Ecto neural progenitor cell (in vitro differentiated cells): ENCODE measurements around the gene RNF38.
"Not testable (repeated sequence)": the region's sequence is repeated elsewhere in the genome, so short reads cannot be mapped to it uniquely, and the experiment has no call there.

Experiments
- DNase-seq: peaks from one replicate; pipeline ENCODE4 v3.0.0-alpha.2; 2018; ENCODE audit warnings: low spot score

Gene RNF38

DNA sequence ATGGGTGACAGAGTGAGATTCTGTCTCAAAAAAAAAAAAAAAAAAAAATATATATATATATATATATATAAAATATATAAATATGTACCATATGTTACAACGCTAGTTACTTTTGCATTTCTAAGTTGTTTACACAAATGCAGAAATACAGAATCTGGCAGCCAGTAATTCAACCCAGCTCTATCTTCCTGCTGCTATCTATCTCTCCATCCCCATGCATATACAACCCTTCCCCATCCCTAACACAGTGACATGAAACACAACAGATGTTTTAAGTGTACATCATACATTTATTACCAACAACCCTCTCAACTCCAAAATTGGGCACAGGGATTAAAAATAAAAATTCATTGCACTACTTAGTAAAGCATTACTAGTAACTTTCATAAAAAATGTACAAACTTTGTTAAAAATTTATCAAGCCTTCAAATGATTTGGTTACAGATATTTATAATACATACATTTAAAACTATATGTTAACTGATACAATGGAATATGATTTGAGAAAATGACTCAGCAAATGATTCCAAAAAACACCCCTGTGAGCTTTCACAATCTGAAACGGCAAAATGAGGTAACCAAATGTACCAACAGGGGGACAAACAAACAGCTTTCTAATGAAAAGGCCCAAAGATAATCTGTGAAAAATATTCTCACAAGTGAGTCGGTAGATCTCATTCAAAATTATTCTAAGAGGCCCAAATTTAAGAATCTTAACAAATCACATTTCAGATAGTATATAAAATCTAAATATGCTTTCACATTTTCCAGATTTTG, 63.8 kb downstream of the RNF38 start:
- no peak for DNase-seq

GRCh38 chr9:36332006-36332405, 68.1 kb downstream of the RNF38 start:
- no peak for DNase-seq

- no peak for DNase-seq
Measured at GRCh38 chr9:36328798-36329411, 71.2 kb downstream of the RNF38 start.

- DNase-seq: no peak
Measured at GRCh38 chr9:36325081-36325828, 74.8 kb downstream of the RNF38 start.

DNA sequence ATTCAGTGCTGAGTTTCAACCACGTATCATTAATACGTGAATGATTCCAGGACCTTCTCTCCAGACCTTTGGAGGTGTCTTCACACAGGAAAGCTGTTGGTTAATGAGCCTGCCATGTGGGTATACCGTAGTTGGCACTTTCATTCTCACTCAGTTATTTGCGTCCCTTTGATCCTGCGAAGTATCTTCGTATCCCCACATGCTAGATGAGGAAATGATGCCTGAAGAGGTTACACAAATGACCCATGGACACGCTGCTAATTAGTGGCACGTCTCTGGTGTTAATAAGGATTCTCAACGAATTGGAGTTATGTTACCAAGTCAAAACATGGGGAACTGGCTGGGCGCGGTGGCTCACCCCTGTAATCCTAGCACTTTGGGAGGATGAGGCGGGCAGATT, 76.1 kb downstream of the RNF38 start:
- no peak for DNase-seq

GRCh38 chr9:36322462-36322861, 77.6 kb downstream of the RNF38 start:
- DNase-seq: no peak

DNA sequence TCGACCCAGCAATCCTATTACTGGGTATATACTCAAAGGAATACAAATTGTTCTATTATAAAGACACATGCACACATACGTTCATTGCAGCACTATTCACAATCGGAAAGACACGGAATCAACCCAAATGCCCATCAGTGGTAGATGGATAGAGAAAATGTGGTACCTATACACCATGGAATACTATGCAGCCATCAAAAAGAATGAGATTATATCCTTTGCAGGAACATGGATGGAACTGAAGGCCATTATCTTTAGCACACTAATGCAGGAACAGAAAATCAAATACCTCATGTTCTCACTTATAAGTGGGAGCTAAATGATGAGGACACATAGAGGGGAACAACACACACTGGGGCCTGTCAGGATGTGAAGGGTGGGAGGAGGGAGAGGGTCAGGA, 78.2 kb downstream of the RNF38 start:
- DNase-seq: not testable (repeated sequence)

- no peak for DNase-seq
Measured at GRCh38 chr9:36320466-36320865, 79.6 kb downstream of the RNF38 start.

DNA sequence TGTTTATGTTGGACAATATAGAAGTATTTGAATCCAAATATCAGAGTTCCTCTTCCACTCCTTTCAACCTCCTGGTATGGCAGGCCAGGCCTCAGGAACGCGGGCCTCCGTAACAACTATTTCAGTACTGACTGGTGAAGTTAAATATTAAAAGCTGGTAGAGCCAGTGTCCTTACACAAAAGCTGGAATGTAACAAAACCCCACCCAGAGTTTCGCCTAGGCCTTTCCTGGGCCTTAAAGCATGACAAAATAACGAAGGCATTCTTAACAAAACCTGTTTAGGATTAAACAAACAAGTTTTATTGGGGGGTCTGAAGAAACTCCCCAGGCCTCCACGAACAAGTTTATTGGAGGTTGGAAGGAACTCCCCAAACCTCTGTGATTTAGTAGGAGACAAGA, 80.3 kb downstream of the RNF38 start:
- DNase-seq: no peak

DNA sequence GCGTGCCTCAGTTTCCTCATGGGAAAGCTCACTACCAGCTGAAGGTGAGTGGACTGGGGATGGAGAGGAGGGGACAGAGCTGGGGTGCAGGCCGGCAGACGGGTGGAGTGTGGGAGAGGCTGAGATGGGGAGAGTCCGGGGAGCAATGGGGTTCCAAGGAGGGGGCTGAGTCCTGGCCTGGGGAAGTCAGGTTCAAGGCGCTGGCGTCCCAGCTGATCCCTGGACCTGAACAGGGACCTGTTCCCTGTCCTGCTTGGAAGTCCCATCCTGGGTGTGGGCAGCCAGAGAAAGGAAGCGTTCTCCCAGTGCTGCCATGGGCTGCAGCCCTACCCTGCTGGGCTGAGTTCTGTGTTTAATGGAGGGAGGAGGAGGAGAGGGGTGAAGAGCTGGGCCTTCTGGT, 80.9 kb downstream of the RNF38 start:
- no peak for DNase-seq

DNA sequence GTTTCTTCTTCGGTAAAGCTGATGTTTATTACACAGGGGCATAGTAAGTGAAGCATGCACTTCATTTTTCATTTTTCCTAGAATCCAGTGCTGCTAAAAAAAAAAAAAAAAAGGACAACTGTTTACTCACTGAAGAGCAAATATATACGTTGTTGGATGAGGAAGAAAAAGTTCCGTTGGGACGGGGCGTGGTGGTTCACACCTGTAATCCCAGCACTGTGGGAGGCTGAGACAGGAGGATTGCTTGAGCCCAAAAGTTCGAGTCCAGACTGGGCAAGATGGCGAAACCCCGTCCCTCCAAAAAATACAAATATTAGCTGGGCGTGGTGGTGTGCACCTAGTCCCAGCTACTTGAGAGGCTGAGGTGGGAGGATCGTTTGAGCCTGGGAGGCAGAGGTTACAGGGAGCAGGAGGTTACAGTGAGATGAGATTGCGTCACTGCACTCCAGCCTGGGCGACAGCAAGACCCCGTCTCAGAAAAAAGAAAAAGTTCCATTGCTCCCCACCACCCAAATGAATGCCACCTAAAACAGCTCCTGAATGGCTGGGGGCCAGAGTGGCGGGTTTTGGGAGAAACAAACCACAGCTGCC, 81.8 kb downstream of the RNF38 start:
- no peak for DNase-seq

DNA sequence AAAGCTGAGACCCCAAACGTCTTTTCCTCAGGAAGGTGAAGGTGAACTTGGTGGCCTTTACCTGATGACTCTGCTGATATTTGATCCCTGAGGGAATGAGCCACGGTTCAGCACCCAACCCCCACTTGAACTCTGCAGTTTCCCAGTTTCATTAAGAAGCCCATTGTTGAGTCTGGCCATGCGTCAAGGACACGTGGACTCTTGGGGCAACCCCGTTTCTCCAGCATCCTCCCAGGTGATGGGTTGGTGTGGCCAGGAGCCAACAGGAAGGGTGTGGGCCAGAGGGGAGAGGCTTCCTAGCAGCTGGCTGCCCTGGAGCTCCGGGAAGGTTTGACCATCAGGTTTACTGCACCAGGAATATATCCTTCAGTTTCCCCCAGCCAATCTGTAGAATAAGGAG, 82.3 kb downstream of the RNF38 start:
- DNase-seq: no peak

DNA sequence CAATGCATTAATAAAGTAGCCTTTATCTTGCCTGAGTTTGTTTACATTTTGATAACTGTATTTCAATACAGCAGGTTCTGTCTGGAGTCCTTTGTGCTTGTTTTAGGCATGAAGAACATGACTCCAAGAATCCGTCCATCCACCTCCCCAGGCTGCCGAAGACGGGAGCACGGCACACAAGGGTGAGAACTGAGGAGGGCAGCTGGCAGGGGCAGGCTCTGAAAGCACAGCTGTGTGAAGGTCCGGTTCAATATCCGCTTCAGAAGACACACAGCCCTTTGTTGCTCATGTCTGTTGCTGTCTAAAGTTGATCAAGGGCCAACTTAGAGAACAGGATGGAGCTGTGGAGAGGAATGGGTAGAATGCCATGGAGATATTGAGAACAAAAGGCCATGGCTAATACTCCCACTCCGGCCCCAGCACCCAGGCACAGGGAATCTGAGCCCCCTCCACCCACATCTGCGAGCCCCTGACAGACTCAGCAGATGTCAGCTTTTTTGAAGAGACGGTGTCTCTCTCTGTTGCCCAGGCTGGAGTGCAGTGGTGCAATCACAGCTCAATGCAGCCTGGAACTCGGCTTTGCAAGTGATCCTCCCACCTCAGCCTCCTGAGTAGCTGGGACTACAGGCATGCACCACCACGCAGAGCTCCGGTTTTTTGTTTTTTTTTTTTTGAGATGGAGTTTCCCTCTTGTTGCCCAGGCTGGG, 83.3 kb downstream of the RNF38 start:
- DNase-seq: no peak

DNA sequence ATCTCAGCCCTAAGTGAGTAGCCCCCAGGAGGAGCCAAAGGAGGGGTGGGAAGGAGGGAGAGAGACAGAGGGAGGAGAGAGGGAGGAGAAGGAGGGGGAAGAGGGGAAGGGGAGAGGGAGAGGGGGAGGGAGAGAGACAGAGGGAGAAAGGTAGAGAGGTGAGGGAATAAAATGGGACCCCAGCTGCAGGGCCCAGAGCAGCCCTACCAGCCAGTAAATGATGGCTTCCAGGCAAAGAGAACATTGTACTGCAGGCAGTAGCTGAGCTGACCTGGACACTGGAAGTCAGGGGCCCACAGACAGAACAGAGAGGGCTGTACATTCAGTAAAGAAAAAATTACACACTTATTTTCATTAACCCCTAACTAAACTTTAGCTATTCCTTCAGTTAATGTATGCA, 84.0 kb downstream of the RNF38 start:
- no peak for DNase-seq

- no peak for DNase-seq
Measured at GRCh38 chr9:36315283-36315682, 84.8 kb downstream of the RNF38 start.

GRCh38 chr9:36314740-36315139, 85.3 kb downstream of the RNF38 start:
- no peak for DNase-seq

- DNase-seq: no peak
Measured at GRCh38 chr9:36306471-36307306, 93.4 kb downstream of the RNF38 start.

DNA sequence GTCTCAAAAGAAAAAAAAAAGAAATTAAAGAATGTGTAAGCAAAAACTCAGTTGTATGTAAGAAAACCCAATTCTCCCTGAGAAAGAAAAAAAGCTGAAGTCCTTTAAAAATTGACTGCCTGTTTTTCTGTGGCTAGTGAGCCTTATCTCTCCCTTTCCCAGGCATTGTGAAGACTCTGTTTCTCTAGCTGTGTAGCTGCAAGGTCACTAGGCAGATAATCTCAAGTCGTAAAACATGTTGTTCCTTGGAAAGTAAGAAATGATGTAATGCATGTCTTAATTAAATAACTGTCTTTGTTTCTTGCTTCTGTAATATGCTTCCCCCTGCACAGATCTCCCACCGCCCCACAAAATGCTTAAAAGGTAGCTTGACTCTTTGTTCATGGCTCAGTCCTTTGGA, 95.7 kb downstream of the RNF38 start:
- DNase-seq: not testable (repeated sequence)

GRCh38 chr9:36301227-36301626, 98.8 kb downstream of the RNF38 start:
- DNase-seq: no peak

DNA sequence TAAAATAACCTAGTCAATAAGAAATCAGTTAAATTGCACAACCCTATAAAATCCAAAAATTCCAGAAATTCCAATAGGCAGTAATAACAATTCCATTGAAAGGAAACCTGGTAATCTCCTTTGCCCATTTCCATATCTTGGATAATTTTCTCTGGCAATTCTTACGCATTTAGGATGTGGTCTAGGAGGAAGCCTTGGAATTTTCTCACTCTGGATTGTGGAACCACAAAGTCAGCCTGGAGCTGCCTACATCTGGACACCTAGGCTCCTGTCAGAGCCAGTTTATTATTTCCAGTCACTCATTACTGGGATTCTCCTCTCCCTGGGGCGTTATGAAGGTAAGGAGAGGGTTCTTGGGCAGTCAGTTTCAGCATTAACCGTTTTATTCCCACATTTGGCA, 101.5 kb downstream of the RNF38 start:
- DNase-seq: no peak

GRCh38 chr9:36297798-36298197, 102.3 kb downstream of the RNF38 start:
- no peak for DNase-seq
